HG02884 (cell line): ENCODE results near the gene GPRC5A.
A peak's percentile ranks its signal among the peaks of the same experiment; 100 is the strongest.

Experiments used
- ATAC-seq: cut with Tn5 transposase; IDR thresholded peaks from one replicate; pipeline ENCODE4 v1.9.1; 2021; ENCODE audit warnings: mild to moderate bottlenecking, moderate library complexity; ENCODE audit not compliant: unreplicated experiment

Gene GPRC5A

GRCh38 chr12:12885096-12885792, 6.1 kb upstream of the GPRC5A start:
- no peak for ATAC-seq

- no peak for ATAC-seq
These were observed 3.9 kb upstream of the GPRC5A start for GRCh38 chr12:12887471-12887870.

- no peak for ATAC-seq
These were observed 1.7 kb upstream of the GPRC5A start for GRCh38 chr12:12889701-12890100.

GRCh38 chr12:12890543-12891079, 751 bp upstream of the GPRC5A start:
- ATAC-seq: no peak

GRCh38 chr12:12891881-12892355, 556 bp downstream of the GPRC5A start:
- no peak for ATAC-seq

- no peak for ATAC-seq
These were observed 1.3 kb downstream of the GPRC5A start for GRCh38 chr12:12892681-12893141.

- ATAC-seq: no peak
These were observed 2.1 kb downstream of the GPRC5A start for GRCh38 chr12:12893438-12893837.

- no peak for ATAC-seq
These were observed 4.9 kb downstream of the GPRC5A start for GRCh38 chr12:12896260-12896659.

- ATAC-seq: no peak
These were observed 5.9 kb downstream of the GPRC5A start for GRCh38 chr12:12897302-12897701.

- no peak for ATAC-seq
These were observed 6.9 kb downstream of the GPRC5A start for GRCh38 chr12:12898136-12898717.

- ATAC-seq: no peak
These were observed 7.6 kb downstream of the GPRC5A start for GRCh38 chr12:12898911-12899511.

- peak; percentile 94 for ATAC-seq
These were observed 8.4 kb downstream of the GPRC5A start for GRCh38 chr12:12899530-12900380.

GRCh38 chr12:12900786-12901157, 9.4 kb downstream of the GPRC5A start:
- no peak for ATAC-seq

GRCh38 chr12:12901158-12901791, 9.9 kb downstream of the GPRC5A start:
- no peak for ATAC-seq

GRCh38 chr12:12902036-12902435, 10.7 kb downstream of the GPRC5A start:
- no peak for ATAC-seq

- ATAC-seq: no peak
These were observed 12.6 kb downstream of the GPRC5A start for GRCh38 chr12:12903642-12904609.

- no peak for ATAC-seq
These were observed 16.2 kb downstream of the GPRC5A start for GRCh38 chr12:12907552-12907951.

- ATAC-seq: no peak
These were observed 16.9 kb downstream of the GPRC5A start for GRCh38 chr12:12908252-12908651.

- ATAC-seq: no peak
These were observed 17.3 kb downstream of the GPRC5A start for GRCh38 chr12:12908711-12909110.
